HCT116 (cell line): Measurements from ENCODE around the gene PCCA. TPM values are rescaled to one million over a fixed set of nuclear protein-coding genes. Genes with fewer than 3 reads are reported as not detected.

Experiments
- ATAC-seq: fragments of 200-7000 bp; cut with Tn5 transposase; 2 replicates; pipeline ENCODE4 v1.9.1; 2020; ENCODE audit warnings: mild to moderate bottlenecking, moderate library complexity
- BruUV-seq: library from RNA; stranded (reverse); fragments of 400-500 nt; replicated peaks from 2 replicates; lab custom pipeline; 2021; lab: Mats Ljungman, UMichigan
- CTCF ChIA-PET: fragments of 300-600 bp; sonication (Branson Sonifier 250); formaldehyde crosslinking; loops from one replicate; lab custom pipeline; 2021; ENCODE audit warnings: antibody characterized with exemption; lab: Charles Lee
- POLR2A ChIA-PET: fragments of 300-600, 350-600 bp; sonication (Branson Sonifier 250); formaldehyde crosslinking; loops from one replicate; lab custom pipeline; 2021; ENCODE audit warnings: antibody characterized with exemption; lab: Charles Lee
- RAD21 ChIA-PET, 2 experiments: fragments of 300-600 bp; sonication (Branson Sonifier 250); formaldehyde crosslinking; loops; one replicate each; lab custom pipeline; 2023; ENCODE audit warnings: low total read pairs in 2 of 2; ENCODE audit not compliant: uncharacterized antibody in 2 of 2, unreplicated experiment in 2 of 2, low non-redundant PET in 1 of 2; lab: Charles Lee
- DNase-seq: peaks from one replicate; pipeline ENCODE4 v3.0.0-alpha.2; 2010; ENCODE audit warnings: low read depth, low spot score
- H2AFZ ChIP-seq: fragments of 200-600 bp; shearing (Covaris generic), sonication (generic); 2 replicates; pipeline ENCODE4 v1.6.1; 2017; ENCODE audit warnings: low read depth, mixed run types, mixed read lengths, antibody characterized with exemption, low read length; ENCODE audit not compliant: poor library complexity, severe bottlenecking
- H3K27ac ChIP-seq: 2 replicates; pipeline ENCODE4 v1.5.1; 2012; ENCODE audit warnings: low read depth, low read length
- H3K27me3 ChIP-seq: fragments of 200-600 bp; sonication (generic); 2 replicates; pipeline ENCODE4 v1.6.1; 2016; ENCODE audit warnings: mixed run types, low read length, mixed read lengths; ENCODE audit not compliant: insufficient read depth
- H3K36me3 ChIP-seq, 2 experiments: fragments of 200-500 bp in 1 of 2; fragments of 200-600 bp in 1 of 2; sonication (Bioruptor generic) in 1 of 2; sonication (generic) in 1 of 2; 2 replicates each; pipeline versions ENCODE4 v1.5.1 to v1.6.1; 2014 to 2016; ENCODE audit warnings: low read length in 2 of 2, inconsistent platforms in 1 of 2, mixed read lengths in 1 of 2, mixed run types in 1 of 2; ENCODE audit not compliant: insufficient read depth in 2 of 2, control insufficient read depth in 1 of 2
- H3K4me1 ChIP-seq, 2 experiments: fragments of 200-600 bp in 1 of 2; sonication (generic) in 1 of 2; 2 replicates each; pipeline versions ENCODE4 v1.5.1 to v1.6.1; 2012 to 2017; ENCODE audit warnings: low read length in 2 of 2, inconsistent platforms in 1 of 2, mild to moderate bottlenecking in 1 of 2, mixed read lengths in 1 of 2, mixed run types in 1 of 2, moderate library complexity in 1 of 2; ENCODE audit not compliant: insufficient read depth in 2 of 2, control insufficient read depth in 1 of 2
- H3K4me2 ChIP-seq: fragments of 200-600 bp; sonication (generic); 2 replicates; pipeline ENCODE4 v1.6.1; 2017; ENCODE audit warnings: mixed run types, low read length, mixed read lengths
- H3K4me3 ChIP-seq, 2 experiments: fragments of 200-600 bp in 1 of 2; sonication (generic) in 1 of 2; replicated peaks in 1 of 2; 2 replicates each; pipeline ENCODE4 v1.5.1; 2011 to 2016; ENCODE audit warnings: low read length in 2 of 2, control low read depth in 1 of 2, low read depth in 1 of 2, mild to moderate bottlenecking in 1 of 2, mixed read lengths in 1 of 2, mixed run types in 1 of 2
- H3K79me2 ChIP-seq: fragments of 200-600 bp; sonication (generic); 2 replicates; pipeline ENCODE4 v1.6.1; 2017; ENCODE audit warnings: mild to moderate bottlenecking, mixed run types, low read length, moderate library complexity, mixed read lengths; ENCODE audit not compliant: insufficient read depth
- H3K9ac ChIP-seq: fragments of 200-600 bp; sonication (generic); 2 replicates; pipeline ENCODE4 v1.6.1; 2016; ENCODE audit warnings: low read length, mixed read lengths
- H3K9me2 ChIP-seq: fragments of 200-600 bp; sonication (generic), shearing (Covaris generic); 2 replicates; pipeline ENCODE4 v1.6.1; 2017; ENCODE audit warnings: mixed run types, mild to moderate bottlenecking, moderate library complexity; ENCODE audit not compliant: insufficient read depth
- H3K9me3 ChIP-seq, 2 experiments: fragments of 200-500 bp in 1 of 2; fragments of 200-600 bp in 1 of 2; sonication (Bioruptor generic) in 1 of 2; sonication (generic) in 1 of 2; 2 replicates each; pipeline ENCODE4 v1.6.1; 2014 to 2017; ENCODE audit warnings: low read length in 2 of 2, mixed read lengths in 2 of 2, inconsistent platforms in 1 of 2, low read depth in 1 of 2, mild to moderate bottlenecking in 1 of 2, mixed run types in 1 of 2, moderate library complexity in 1 of 2; ENCODE audit not compliant: control insufficient read depth in 1 of 2, insufficient read depth in 1 of 2
- H4K20me1 ChIP-seq: fragments of 200-600 bp; sonication (generic), shearing (Covaris generic); 2 replicates; pipeline ENCODE4 v1.6.1; 2017; ENCODE audit warnings: mixed run types, mild to moderate bottlenecking, moderate library complexity; ENCODE audit not compliant: insufficient read depth
- CBX3 ChIP-seq: IDR thresholded peaks from 2 replicates; pipeline ENCODE4 v1.6.1; 2012; ENCODE audit warnings: low read depth
- EZH2 ChIP-seq: fragments of 200-600 bp; sonication (generic); IDR thresholded peaks from 2 replicates; pipeline ENCODE4 v1.6.1; 2017; ENCODE audit warnings: antibody characterized with exemption, mixed run types
- MAX ChIP-seq: IDR thresholded peaks from 2 replicates; pipeline ENCODE4 v1.6.1; 2012
- REST ChIP-seq: IDR thresholded peaks from 2 replicates; pipeline ENCODE4 v1.6.1; 2012; ENCODE audit warnings: low read depth
- SRF ChIP-seq: IDR thresholded peaks from 2 replicates; pipeline ENCODE4 v1.6.1; 2012; ENCODE audit warnings: low read depth
- YY1 ChIP-seq: IDR thresholded peaks from 2 replicates; pipeline ENCODE4 v1.6.1; 2011; ENCODE audit warnings: low read length, low read depth, moderate library complexity, mild to moderate bottlenecking; ENCODE audit not compliant: insufficient replicate concordance; ENCODE audit errors: extremely low read depth
- ZNF274 ChIP-seq: fragments of 200-500 bp; sonication (Bioruptor generic); IDR thresholded peaks from 2 replicates; pipeline ENCODE4 v1.6.1; 2014; ENCODE audit warnings: mild to moderate bottlenecking, low read depth, low read length, inconsistent platforms
- intact Hi-C: fragments of 100-400 bp; cut with micrococcal nuclease; formaldehyde crosslinking; loops from 2 replicates; pipeline ENCODE4 v1.10.0; 2022
- total RNA-seq: library from RNA; stranded (reverse); gene quantifications from one replicate; pipeline ENCODE4 v1.2.1, GENCODE V29; 2021; ENCODE audit not compliant: unreplicated experiment

Gene PCCA
- total RNA-seq, 1 experiment from 2014 or later = 23.0 TPM

- ChIA-PET CTCF (no interaction called here), RAD21 (no interaction called here), POLR2A (no interaction called here)
- Histone ChIP-seq H2AFZ (no peak overlapping the region), H3K9me2 (no peaks in the 10 kb centered on the region), H3K9me3 (0 out of 4 replicates have a peak, but pooled peaks cover 3% of the 10 kb centered on the region in 2 experiments), H3K27me3 (no peaks in the 10 kb centered on the region), H3K4me3 (no peak overlapping the region), H3K36me3 (no peaks in the 10 kb centered on the region), H3K4me1 (no peaks in the 10 kb centered on the region), H3K79me2 (no peaks in the 10 kb centered on the region), H3K27ac (no peak overlapping the region), H4K20me1 (no peaks in the 10 kb centered on the region), H3K4me2 (no peak overlapping the region), H3K9ac (no peak overlapping the region)
- intact Hi-C loops = loop anchor here (10.0 kb wide), 1 partner anchor 173 kb away; no protein-coding TSS in a partner anchor
- TF ChIP-seq REST (no peak), SRF (no peak), EZH2 (no peak), YY1 (no peak), ZNF274 (no peak), CBX3 (no peak)
- DNase-seq = no peak
- no TSS peak for BruUV-seq
- no peak for ATAC-seq
Observed at GRCh38 chr13:100341327-100341726, 252.4 kb downstream of the PCCA start.

GRCh38 chr13:100344544-100344943 lies 255.7 kb downstream of the PCCA start:
- no peak for DNase-seq
- H2AFZ ChIP-seq = no peak overlapping the region
- H3K27me3 ChIP-seq = no peaks in the 10 kb centered on the region
- no TSS peak for BruUV-seq
- RAD21 ChIA-PET = no interaction called here
- TF ChIP-seq MAX (no peak), SRF (no peak)
- TF ChIP-seq, all 23 proteins: peak for 0
- 0 out of 4 replicates have a peak, but pooled peaks cover 3 to 5% of the 10 kb centered on the region in 2 experiments for H3K9me3 ChIP-seq
- ATAC-seq = no peak
- intact Hi-C loops = loop anchor here (10.0 kb wide), 1 partner anchor 170 kb away; no protein-coding TSS in a partner anchor
- H3K4me2 ChIP-seq = no peak overlapping the region
- H4K20me1 ChIP-seq = no peaks in the 10 kb centered on the region
- ChIA-PET POLR2A (no interaction called here), CTCF (no interaction called here)
- H3K9ac ChIP-seq = no peak overlapping the region
- no peaks in the 10 kb centered on the region for H3K79me2 ChIP-seq
- H3K9me2 ChIP-seq = no peaks in the 10 kb centered on the region
- no peak overlapping the region for H3K4me3 ChIP-seq
- H3K36me3 ChIP-seq = no peaks in the 10 kb centered on the region
- H3K4me1 ChIP-seq = peaks cover 15 to 21% of the 10 kb centered on the region in 2 experiments
- H3K27ac ChIP-seq = no peak overlapping the region
